Suprapubic skin (tissue), 4 donors: ENCODE results near the gene RGS7. TPM values are rescaled to one million over a fixed set of nuclear protein-coding genes. Genes with fewer than 3 reads are reported as not detected.

Experiments used
- DNase-seq, 2 donors: peaks; one replicate each; pipeline ENCODE4 v3.0.0-alpha.2; 2019; ENCODE audit warnings: low spot score in 2 of 2
- H3K27ac ChIP-seq: fragments of 200-600 bp; sonication (generic); one replicate; pipeline ENCODE4 v1.5.1; 2019
- H3K27me3 ChIP-seq: fragments of 200-600 bp; sonication (generic); one replicate; pipeline ENCODE4 v1.5.1; 2019
- H3K36me3 ChIP-seq: fragments of 200-600 bp; sonication (generic); one replicate; pipeline ENCODE4 v1.5.1; 2019
- H3K4me1 ChIP-seq: fragments of 200-600 bp; sonication (generic); one replicate; pipeline ENCODE4 v1.5.1; 2019
- H3K4me3 ChIP-seq: fragments of 200-600 bp; sonication (generic); one replicate; pipeline ENCODE4 v1.5.1; 2019; ENCODE audit warnings: mild to moderate bottlenecking
- H3K9me3 ChIP-seq: fragments of 200-600 bp; sonication (generic); one replicate; pipeline ENCODE4 v1.5.1; 2019
- CTCF ChIP-seq, 2 donors: fragments of 200-600 bp in 1 of 2; fragments of 450-650 bp in 1 of 2; sonication (generic) in 1 of 2; IDR thresholded peaks; one replicate each; pipeline ENCODE4 v1.5.1; 2016 to 2019; ENCODE audit warnings: antibody characterized with exemption in 2 of 2, mild to moderate bottlenecking in 1 of 2, moderate library complexity in 1 of 2
- EP300 ChIP-seq: sonication (generic); formaldehyde crosslinking; IDR thresholded peaks from one replicate; pipeline ENCODE4 v1.6.1; 2017; ENCODE audit warnings: antibody characterized with exemption
- POLR2A ChIP-seq, 2 donors: fragments of 450-650 bp; IDR thresholded peaks; one replicate each; pipeline ENCODE4 v1.6.1; 2017; ENCODE audit warnings: antibody characterized with exemption in 2 of 2, mild to moderate bottlenecking in 2 of 2, moderate library complexity in 2 of 2
- POLR2AphosphoS5 ChIP-seq, 3 donors: sonication (generic); formaldehyde crosslinking; IDR thresholded peaks; one replicate each; pipeline ENCODE4 v1.6.1; 2017; ENCODE audit warnings: antibody characterized with exemption in 3 of 3
- WGBS: methylation state at CpG from one replicate; pipeline ENCODE4 v1.1.5; 2018; 5-methylcytosine and 5-hydroxymethylcytosine counted together
- total RNA-seq, 4 donors: library from RNA; depleted of rRNA; stranded (reverse); fragments of >200 nt; gene quantifications; one replicate each; pipeline ENCODE4 v1.1.0, GENCODE V29; 2016

RGS7 gene
- total RNA-seq, 4 donors from 2014 or later: not detected

- TF ChIP-seq CTCF (IDR thresholded peaks at IDR 0.05): no peak
- TF ChIP-seq POLR2AphosphoS5 (IDR thresholded peaks at IDR 0.05): no peak
- TF ChIP-seq EP300: no peak
- no peak for TF ChIP-seq POLR2A (IDR thresholded peaks at IDR 0.05)
- no peak for DNase-seq
- H3K36me3 ChIP-seq: no peaks in the 10 kb centered on the region
- 79% methylated on average over 9 of the region's 9 CpGs for WGBS
- no peaks in the 10 kb centered on the region for H3K4me1 ChIP-seq
- H3K27me3 ChIP-seq: no peaks in the 10 kb centered on the region
- peaks cover 5% of the 10 kb centered on the region for H3K9me3 ChIP-seq
- H3K4me3 ChIP-seq: no peak overlapping the region
- no peak overlapping the region for H3K27ac ChIP-seq
Observed at GRCh38 chr1:241034203-241034936, 322.6 kb downstream of the RGS7 start.

- no peak for TF ChIP-seq POLR2A (IDR thresholded peaks at IDR 0.05)
- no peak for TF ChIP-seq EP300
- no peak for TF ChIP-seq CTCF (IDR thresholded peaks at IDR 0.05)
- TF ChIP-seq POLR2AphosphoS5 (IDR thresholded peaks at IDR 0.05): no peak
- no peak for DNase-seq
- Histone ChIP-seq H3K27ac (no peak overlapping the region), H3K36me3 (no peaks in the 10 kb centered on the region), H3K4me3 (no peak overlapping the region), H3K9me3 (peaks cover 6% of the 10 kb centered on the region), H3K4me1 (no peaks in the 10 kb centered on the region), H3K27me3 (no peaks in the 10 kb centered on the region)
- 48% methylated on average over 3 of the region's 3 CpGs for WGBS
Observed at GRCh38 chr1:241024834-241025233, 332.2 kb downstream of the RGS7 start.

- Histone ChIP-seq H3K36me3 (no peaks in the 10 kb centered on the region), H3K4me1 (no peaks in the 10 kb centered on the region), H3K4me3 (no peak overlapping the region), H3K9me3 (peaks cover 10% of the 10 kb centered on the region), H3K27ac (no peak overlapping the region), H3K27me3 (no peaks in the 10 kb centered on the region)
- no peak for DNase-seq
- 83% methylated on average over 4 of the region's 4 CpGs for WGBS
- TF ChIP-seq POLR2AphosphoS5 (IDR thresholded peaks at IDR 0.05) (no peak), CTCF (IDR thresholded peaks at IDR 0.05) (no peak), POLR2A (IDR thresholded peaks at IDR 0.05) (no peak)
Observed at GRCh38 chr1:241022366-241022765, 334.6 kb downstream of the RGS7 start.

- Histone ChIP-seq H3K4me1 (no peaks in the 10 kb centered on the region), H3K9me3 (peaks cover 12% of the 10 kb centered on the region), H3K4me3 (no peak overlapping the region), H3K27ac (no peak overlapping the region), H3K36me3 (no peaks in the 10 kb centered on the region), H3K27me3 (no peaks in the 10 kb centered on the region)
- TF ChIP-seq POLR2A (IDR thresholded peaks at IDR 0.05) (no peak), CTCF (IDR thresholded peaks at IDR 0.05) (no peak)
- 76% methylated on average over 6 of the region's 6 CpGs for WGBS
- DNase-seq: no peak
Observed at GRCh38 chr1:241020851-241021697, 335.9 kb downstream of the RGS7 start.

GRCh38 chr1:241012708-241013340 is 344.2 kb downstream of the RGS7 start:
- Histone ChIP-seq H3K27ac (no peak overlapping the region), H3K4me1 (no peaks in the 10 kb centered on the region), H3K36me3 (no peaks in the 10 kb centered on the region), H3K27me3 (no peaks in the 10 kb centered on the region), H3K9me3 (peaks cover 6% of the 10 kb centered on the region), H3K4me3 (no peak overlapping the region)
- 79% methylated on average over 7 of the region's 7 CpGs for WGBS
- TF ChIP-seq POLR2A (IDR thresholded peaks at IDR 0.05): no peak
- TF ChIP-seq EP300: no peak
- TF ChIP-seq CTCF (IDR thresholded peaks at IDR 0.05): no peak
- TF ChIP-seq POLR2AphosphoS5 (IDR thresholded peaks at IDR 0.05): no peak
- no peak for DNase-seq
